Trophoblast cell (in vitro differentiated cells and primary cell): Measurements from ENCODE around the gene ENTPD8. TPM values are rescaled to one million over a fixed set of nuclear protein-coding genes. Genes with fewer than 3 reads are reported as not detected.
A peak's percentile ranks its signal among the peaks of the same experiment; 100 is the strongest.

Experiments used
- DNase-seq, 2 donors: peaks; one replicate each; pipeline ENCODE4 v3.0.0-alpha.2; 2016
- H2AFZ ChIP-seq: 2 replicates; pipeline ENCODE4 v1.6.1; 2013; ENCODE audit warnings: low read length, moderate library complexity, mild to moderate bottlenecking; ENCODE audit not compliant: insufficient read depth, poor library complexity
- H2AK5ac ChIP-seq: 2 replicates; pipeline ENCODE4 v1.6.1; 2013; ENCODE audit warnings: mild to moderate bottlenecking, low read length
- H2BK120ac ChIP-seq: 2 replicates; pipeline ENCODE4 v1.6.1; 2013; ENCODE audit warnings: low read length, mild to moderate bottlenecking, moderate library complexity; ENCODE audit not compliant: insufficient read depth, poor library complexity
- H2BK12ac ChIP-seq: 2 replicates; pipeline ENCODE4 v1.6.1; 2013; ENCODE audit warnings: mild to moderate bottlenecking, low read length, moderate library complexity
- H2BK5ac ChIP-seq: 2 replicates; pipeline ENCODE4 v1.6.1; 2013; ENCODE audit warnings: low read length, low read depth, moderate library complexity, mild to moderate bottlenecking; ENCODE audit not compliant: poor library complexity
- H3K14ac ChIP-seq: 2 replicates; pipeline ENCODE4 v1.6.1; 2013; ENCODE audit warnings: mild to moderate bottlenecking, low read length
- H3K18ac ChIP-seq: 2 replicates; pipeline ENCODE4 v1.6.1; 2013; ENCODE audit warnings: mild to moderate bottlenecking, low read length
- H3K23ac ChIP-seq: 2 replicates; pipeline ENCODE4 v1.6.1; 2013; ENCODE audit warnings: low read length
- H3K27ac ChIP-seq: 2 replicates; pipeline ENCODE4 v1.5.1; 2013; ENCODE audit warnings: low read depth, mild to moderate bottlenecking, inconsistent platforms, low read length, moderate library complexity
- H3K27me3 ChIP-seq: 2 replicates; pipeline ENCODE4 v1.6.1; 2013; ENCODE audit warnings: inconsistent platforms, mild to moderate bottlenecking, low read length, moderate library complexity; ENCODE audit not compliant: insufficient read depth
- H3K36me3 ChIP-seq, 2 experiments: 1 replicate in 1 of 2; 2 replicates in 1 of 2; pipeline ENCODE4 v1.6.1; 2013; ENCODE audit warnings: low read length in 2 of 2, mild to moderate bottlenecking in 2 of 2, moderate library complexity in 1 of 2; ENCODE audit not compliant: insufficient read depth in 2 of 2, control insufficient read depth in 1 of 2
- H3K4ac ChIP-seq: 2 replicates; pipeline ENCODE4 v1.6.1; 2013; ENCODE audit warnings: low read depth, mild to moderate bottlenecking, low read length, moderate library complexity
- H3K4me1 ChIP-seq, 2 experiments: 1 replicate in 1 of 2; 2 replicates in 1 of 2; pipeline ENCODE4 v1.6.1; 2013; ENCODE audit warnings: low read length in 2 of 2, mild to moderate bottlenecking in 2 of 2, moderate library complexity in 1 of 2; ENCODE audit not compliant: insufficient read depth in 2 of 2, control insufficient read depth in 1 of 2
- H3K4me2 ChIP-seq: 2 replicates; pipeline ENCODE4 v1.6.1; 2013; ENCODE audit warnings: inconsistent platforms, mild to moderate bottlenecking, low read length, moderate library complexity
- H3K4me3 ChIP-seq: 2 replicates; pipeline ENCODE4 v1.5.1; 2013; ENCODE audit warnings: mild to moderate bottlenecking, low read depth, low read length, inconsistent platforms
- H3K79me1 ChIP-seq: one replicate; pipeline ENCODE4 v1.6.1; 2013; ENCODE audit warnings: low read length
- H3K79me2 ChIP-seq: 2 replicates; pipeline ENCODE4 v1.6.1; 2013; ENCODE audit warnings: low read length, mild to moderate bottlenecking; ENCODE audit not compliant: control insufficient read depth, insufficient read depth, poor library complexity
- H3K9ac ChIP-seq: 2 replicates; pipeline ENCODE4 v1.6.1; 2013; ENCODE audit warnings: mild to moderate bottlenecking, low read length
- H3K9me3 ChIP-seq: 2 replicates; pipeline ENCODE4 v1.6.1; 2013; ENCODE audit warnings: low read depth, mild to moderate bottlenecking, control low read depth, inconsistent platforms, low read length; ENCODE audit not compliant: insufficient read depth
- H4K12ac ChIP-seq: 2 replicates; pipeline ENCODE4 v1.6.1; 2013; ENCODE audit warnings: low read depth, mild to moderate bottlenecking, low read length, moderate library complexity
- H4K8ac ChIP-seq: 2 replicates; pipeline ENCODE4 v1.6.1; 2013; ENCODE audit warnings: low read depth, mild to moderate bottlenecking, low read length, moderate library complexity
- H4K91ac ChIP-seq: one replicate; pipeline ENCODE4 v1.6.1; 2013; ENCODE audit warnings: low read depth, mild to moderate bottlenecking, low read length, moderate library complexity
- WGBS: extraction: QIAGEN DNeasy Blood & Tissue Kit; methylation state at CpG from one replicate; pipeline ENCODE4 v1.1.7; 2013; ENCODE audit warnings: missing lambda C conversion rate; ENCODE audit not compliant: insufficient read length, insufficient coverage; ENCODE audit errors: extremely low coverage; 5-methylcytosine and 5-hydroxymethylcytosine counted together
- polyA plus RNA-seq: library from polyadenylated mRNA; stranded (reverse); fragments of 200-250 nt; gene quantifications from 2 replicates; pipeline ENCODE4 v1.2.3, GENCODE V29; 2013

ENTPD8 gene
- 0.08 and 0.11 TPM in 2 replicates for polyA plus RNA-seq

GRCh38 chr9:137441289-137441934, at the start of gene ENTPD8:
Gene ENTPD8 (minus strand): TSS chr9:137441357. CDS start chr9:137438285, 3,072 bp downstream.
- H4K12ac ChIP-seq = no peak within 1 kb of the TSS
- H2AK5ac ChIP-seq = no peak within 1 kb of the TSS
- H3K4me2 ChIP-seq = peak within 1 kb of the TSS; percentile 85
- WGBS = no CpG with 5 or more reads among the region's 62 CpGs
- no peak within 1 kb of the TSS for H2BK120ac ChIP-seq
- no peak within 1 kb of the TSS for H3K14ac ChIP-seq
- peaks cover 0 to 3% of the 10 kb centered on the region in 2 experiments for H3K4me1 ChIP-seq
- no peak within 1 kb of the TSS for H3K18ac ChIP-seq
- no peaks in the 10 kb centered on the region for H3K27me3 ChIP-seq
- no peaks in the 10 kb centered on the region for H3K79me2 ChIP-seq
- H2BK12ac ChIP-seq = no peak within 1 kb of the TSS
- no peak within 1 kb of the TSS for H4K8ac ChIP-seq
- peak within 1 kb of the TSS; percentile 67 for H2AFZ ChIP-seq
- H3K9me3 ChIP-seq = peaks cover 3% of the 10 kb centered on the region
- H3K4me3 ChIP-seq = peak within 1 kb of the TSS; percentile 59
- no peak within 1 kb of the TSS for H4K91ac ChIP-seq
- peak; percentile 88 to 92 for DNase-seq
- no peak within 1 kb of the TSS for H3K27ac ChIP-seq
- H3K9ac ChIP-seq = no peak within 1 kb of the TSS
- H2BK5ac ChIP-seq = no peak within 1 kb of the TSS
- no peak within 1 kb of the TSS for H3K23ac ChIP-seq
- H3K4ac ChIP-seq = no peak within 1 kb of the TSS
- no peaks in the 10 kb centered on the region for H3K79me1 ChIP-seq
- H3K36me3 ChIP-seq = no peaks in the 10 kb centered on the region

- Histone ChIP-seq H4K8ac (no peak overlapping the region), H3K14ac (no peak overlapping the region), H2BK5ac (no peak overlapping the region), H3K4me3 (no peak overlapping the region), H3K36me3 (no peaks in the 10 kb centered on the region), H3K9ac (no peak overlapping the region), H3K23ac (no peak overlapping the region), H3K18ac (no peak overlapping the region), H2BK120ac (no peak overlapping the region), H3K27ac (no peak overlapping the region), H3K79me1 (no peaks in the 10 kb centered on the region), H2AK5ac (no peak overlapping the region), H2AFZ (no peak overlapping the region), H3K9me3 (peaks cover 8% of the 10 kb centered on the region), H4K12ac (no peak overlapping the region), H3K4me1 (peaks cover 0 to 3% of the 10 kb centered on the region in 2 experiments), H3K27me3 (no peaks in the 10 kb centered on the region), H3K79me2 (no peaks in the 10 kb centered on the region), H3K4ac (no peak overlapping the region), H2BK12ac (no peak overlapping the region), H4K91ac (no peak overlapping the region), H3K4me2 (no peak overlapping the region)
- DNase-seq = no peak
- WGBS = no CpG with 5 or more reads among the region's 9 CpGs
Measured at GRCh38 chr9:137490532-137491186, 49.5 kb upstream of the ENTPD8 start.

- H4K8ac ChIP-seq = no peak overlapping the region
- no peak overlapping the region for H3K4ac ChIP-seq
- no peak overlapping the region for H4K91ac ChIP-seq
- no peak for DNase-seq
- no CpG with 5 or more reads among the region's 6 CpGs for WGBS
- H3K4me1 ChIP-seq = peaks cover 0 to 12% of the 10 kb centered on the region in 2 experiments
- H3K4me2 ChIP-seq = no peak overlapping the region
- no peak overlapping the region for H2BK120ac ChIP-seq
- H3K79me2 ChIP-seq = no peaks in the 10 kb centered on the region
- H2AK5ac ChIP-seq = no peak overlapping the region
- H2AFZ ChIP-seq = no peak overlapping the region
- no peak overlapping the region for H4K12ac ChIP-seq
- H3K4me3 ChIP-seq = no peak overlapping the region
- H3K9ac ChIP-seq = no peak overlapping the region
- H3K27me3 ChIP-seq = no peaks in the 10 kb centered on the region
- H3K18ac ChIP-seq = no peak overlapping the region
- H3K36me3 ChIP-seq = no peaks in the 10 kb centered on the region
- H2BK12ac ChIP-seq = no peak overlapping the region
- no peak overlapping the region for H2BK5ac ChIP-seq
- H3K9me3 ChIP-seq = peaks cover 4% of the 10 kb centered on the region
- H3K14ac ChIP-seq = no peak overlapping the region
- H3K23ac ChIP-seq = no peak overlapping the region
- H3K79me1 ChIP-seq = no peaks in the 10 kb centered on the region
- no peak overlapping the region for H3K27ac ChIP-seq
Measured at GRCh38 chr9:137488906-137489305, 47.7 kb upstream of the ENTPD8 start.

GRCh38 chr9:137488327-137488653, 47.1 kb upstream of the ENTPD8 start:
- no peak overlapping the region for H3K23ac ChIP-seq
- no peak overlapping the region for H2AFZ ChIP-seq
- H4K12ac ChIP-seq = no peak overlapping the region
- H3K14ac ChIP-seq = no peak overlapping the region
- no peak overlapping the region for H2AK5ac ChIP-seq
- no peak overlapping the region for H3K18ac ChIP-seq
- peaks cover 0 to 12% of the 10 kb centered on the region in 2 experiments for H3K4me1 ChIP-seq
- H4K8ac ChIP-seq = no peak overlapping the region
- H3K27me3 ChIP-seq = no peaks in the 10 kb centered on the region
- H3K36me3 ChIP-seq = no peaks in the 10 kb centered on the region
- no peak overlapping the region for H3K9ac ChIP-seq
- H3K79me2 ChIP-seq = no peaks in the 10 kb centered on the region
- no peak overlapping the region for H4K91ac ChIP-seq
- H3K4ac ChIP-seq = no peak overlapping the region
- no peak overlapping the region for H3K4me3 ChIP-seq
- no peak for DNase-seq
- no peak overlapping the region for H2BK12ac ChIP-seq
- peaks cover 3% of the 10 kb centered on the region for H3K9me3 ChIP-seq
- no peak overlapping the region for H3K27ac ChIP-seq
- H2BK5ac ChIP-seq = no peak overlapping the region
- no peak overlapping the region for H3K4me2 ChIP-seq
- no CpG with 5 or more reads among the region's 6 CpGs for WGBS
- no peak overlapping the region for H2BK120ac ChIP-seq
- H3K79me1 ChIP-seq = no peaks in the 10 kb centered on the region
